HG03280 (cell line): ENCODE results near the gene SLITRK2.

ENCODE experiments used
- ATAC-seq: cut with Tn5 transposase; IDR thresholded peaks from one replicate; pipeline ENCODE4 v1.9.1; 2021; ENCODE audit warnings: mild to moderate bottlenecking, moderate library complexity; ENCODE audit not compliant: unreplicated experiment

The SLITRK2 gene

GRCh38 chrX:145853181-145853580 lies 35.6 kb downstream of the SLITRK2 start:
- no peak for ATAC-seq

DNA sequence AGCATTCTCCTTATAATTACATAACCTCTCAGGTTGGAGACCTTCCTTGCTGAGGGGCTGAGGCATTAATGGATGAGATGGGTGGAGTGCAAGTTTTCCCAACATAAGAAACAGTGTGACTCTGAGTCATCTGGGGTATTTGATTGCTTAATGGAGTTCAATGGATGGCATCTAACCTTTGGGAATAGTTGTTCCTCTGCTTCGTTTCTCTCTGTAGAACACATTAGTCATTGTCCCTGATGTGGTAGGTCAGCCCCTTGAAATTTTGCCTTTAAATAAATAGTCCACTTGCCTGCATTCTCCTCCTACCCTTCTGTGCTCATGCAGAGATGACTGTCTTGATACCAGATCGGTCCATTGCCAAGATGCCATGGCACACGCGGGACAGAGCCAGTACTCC lies 38.6 kb downstream of the SLITRK2 start:
- ATAC-seq = no peak

DNA sequence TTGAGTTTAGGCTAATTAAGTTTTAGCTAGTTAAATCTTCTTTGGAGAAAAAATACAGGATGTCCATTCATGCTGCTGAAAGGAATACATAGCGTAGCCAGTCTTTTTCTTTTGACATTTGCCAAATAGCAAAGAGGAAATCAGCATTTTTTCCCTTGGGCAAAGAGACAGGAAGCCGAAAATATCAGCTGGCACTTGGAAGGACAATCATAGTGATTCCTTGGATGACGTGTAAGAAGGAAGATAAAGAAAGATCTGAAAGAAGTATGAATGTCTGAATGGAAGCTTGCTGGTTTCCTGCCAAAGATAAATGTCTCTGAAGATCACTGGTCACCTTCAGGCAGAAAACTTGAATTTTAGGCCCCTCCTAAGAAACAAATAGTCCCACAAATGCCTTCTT lies 44.2 kb downstream of the SLITRK2 start:
- no peak for ATAC-seq

DNA sequence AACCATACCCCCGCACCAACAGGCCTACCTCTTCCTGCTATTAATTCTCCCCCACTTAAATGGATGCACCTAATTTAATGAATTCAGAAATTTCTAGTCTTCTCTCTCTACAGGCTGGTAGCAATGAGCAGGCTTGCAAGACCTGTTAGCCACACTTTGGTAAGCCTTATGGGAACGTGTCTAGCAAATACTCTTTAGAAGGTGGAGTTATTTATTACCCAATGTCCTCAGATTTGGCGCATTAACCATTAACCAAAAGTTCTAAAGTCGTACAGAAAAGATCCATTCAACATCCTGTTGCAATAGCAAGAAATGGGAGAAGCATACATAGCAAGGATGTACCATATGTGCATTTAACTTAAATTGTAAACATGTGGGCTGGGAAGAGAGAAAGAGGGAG lies 47.5 kb downstream of the SLITRK2 start:
- ATAC-seq = no peak
